ENCODE data around the gene GLRX. TPM values are rescaled to one million over a fixed set of nuclear protein-coding genes. Genes with fewer than 3 reads are reported as not detected.

The GLRX gene
- total RNA-seq, 1 donor from 2014 or later = 63.3 TPM

DNA sequence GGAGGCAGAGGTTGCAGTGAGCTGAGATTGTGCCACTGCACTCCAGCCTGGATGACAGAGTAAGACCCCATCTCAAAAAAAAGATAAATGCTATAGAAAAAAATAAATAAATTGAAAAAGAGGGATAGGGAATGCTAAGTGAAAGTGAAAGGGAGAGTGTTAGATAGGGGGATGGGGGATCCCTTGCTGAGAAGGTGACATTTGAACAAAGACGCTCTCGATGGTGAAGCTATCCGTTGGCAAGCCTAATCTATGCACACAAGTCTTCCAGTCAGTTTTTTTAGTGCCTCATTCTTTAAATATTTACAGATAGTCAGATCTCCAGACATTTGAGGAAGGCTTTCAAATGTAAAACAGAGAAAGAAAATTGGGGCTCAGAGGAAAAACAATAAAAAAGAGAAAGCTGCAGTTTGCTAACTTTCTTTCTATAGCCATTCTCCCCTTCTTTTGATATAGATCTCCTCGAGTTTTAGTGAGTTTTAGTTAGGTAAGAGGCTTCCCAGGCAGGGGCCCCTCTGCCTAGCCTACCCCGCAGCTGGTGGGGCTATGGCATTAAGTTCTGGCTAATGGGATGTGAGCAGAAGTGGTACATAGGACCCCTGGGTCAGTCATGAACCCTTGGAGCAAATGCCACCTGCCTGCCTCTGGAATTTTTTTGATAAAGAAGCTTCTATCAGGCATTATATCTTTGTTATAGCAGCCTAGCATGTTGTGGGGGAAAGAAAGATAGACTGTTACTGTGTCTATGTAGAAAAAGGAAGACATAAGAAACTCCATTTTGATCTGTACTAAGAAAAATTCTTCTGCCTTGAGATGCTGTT lies 12.0 kb downstream of the GLRX start:
- Histone ChIP-seq H3K27me3 (no peaks in the 10 kb centered on the region), H3K36me3 (no peaks in the 10 kb centered on the region), H3K9me3 (no peaks in the 10 kb centered on the region), H3K4me3 (no peak overlapping the region), H3K4me1 (peaks cover 45% of the 10 kb centered on the region), H3K27ac (peak overlapping the region; percentile 71)
- intact Hi-C loops (cut with DNase I) = no loop called here
- peak in 1 of 2 donors; percentile 54 for DNase-seq (ENCODE audit: extremely low spot score in 2 of 2)
- TF ChIP-seq POLR2AphosphoS5 (IDR thresholded peaks at IDR 0.05; ENCODE audit: insufficient read depth in 1 of 2, low read depth in 1 of 2) (no peak), POLR2A (IDR thresholded peaks at IDR 0.05) (no peak)
- TF ChIP-seq, protein P1, sequence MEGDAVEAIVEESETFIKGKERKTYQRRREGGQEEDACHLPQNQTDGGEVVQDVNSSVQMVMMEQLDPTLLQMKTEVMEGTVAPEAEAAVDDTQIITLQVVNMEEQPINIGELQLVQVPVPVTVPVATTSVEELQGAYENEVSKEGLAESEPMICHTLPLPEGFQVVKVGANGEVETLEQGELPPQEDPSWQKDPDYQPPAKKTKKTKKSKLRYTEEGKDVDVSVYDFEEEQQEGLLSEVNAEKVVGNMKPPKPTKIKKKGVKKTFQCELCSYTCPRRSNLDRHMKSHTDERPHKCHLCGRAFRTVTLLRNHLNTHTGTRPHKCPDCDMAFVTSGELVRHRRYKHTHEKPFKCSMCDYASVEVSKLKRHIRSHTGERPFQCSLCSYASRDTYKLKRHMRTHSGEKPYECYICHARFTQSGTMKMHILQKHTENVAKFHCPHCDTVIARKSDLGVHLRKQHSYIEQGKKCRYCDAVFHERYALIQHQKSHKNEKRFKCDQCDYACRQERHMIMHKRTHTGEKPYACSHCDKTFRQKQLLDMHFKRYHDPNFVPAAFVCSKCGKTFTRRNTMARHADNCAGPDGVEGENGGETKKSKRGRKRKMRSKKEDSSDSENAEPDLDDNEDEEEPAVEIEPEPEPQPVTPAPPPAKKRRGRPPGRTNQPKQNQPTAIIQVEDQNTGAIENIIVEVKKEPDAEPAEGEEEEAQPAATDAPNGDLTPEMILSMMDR (IDR thresholded peaks at IDR 0.05) = no peak

DNA sequence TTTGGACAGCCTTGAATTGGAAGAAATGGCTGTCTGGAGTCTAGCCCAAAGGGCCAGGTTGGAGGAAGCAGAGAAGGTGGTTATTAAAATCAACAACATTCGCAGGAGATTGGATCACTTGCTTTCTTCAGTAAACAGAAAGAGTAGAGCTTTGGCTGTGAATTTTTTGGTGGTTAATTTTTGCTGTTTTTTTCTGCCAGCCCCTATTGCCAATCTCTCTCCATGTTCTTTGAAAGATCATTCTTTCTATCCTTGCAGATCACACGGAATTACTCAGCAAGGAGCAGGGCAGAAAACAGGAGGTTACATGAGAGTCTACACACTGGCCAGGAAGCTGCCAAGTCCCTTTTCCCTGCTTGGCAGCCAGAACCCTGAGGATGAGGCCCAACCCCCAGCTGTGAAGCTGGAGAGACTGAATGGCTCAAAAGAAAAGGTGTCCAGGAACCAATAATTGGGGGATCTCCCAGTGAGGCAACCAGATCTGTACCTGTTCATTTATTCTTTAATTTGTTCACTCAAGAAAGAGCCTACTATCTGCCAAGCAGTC lies 13.0 kb downstream of the GLRX start:
- intact Hi-C loops (cut with DNase I) = no loop called here
- Histone ChIP-seq H3K9me3 (no peaks in the 10 kb centered on the region), H3K27ac (peak overlapping the region; percentile 71), H3K4me1 (peaks cover 45% of the 10 kb centered on the region), H3K4me3 (peak overlapping the region in 1 of 2 donors; percentile 3), H3K36me3 (no peaks in the 10 kb centered on the region), H3K27me3 (no peaks in the 10 kb centered on the region)
- peak in 1 of 2 donors; percentile 84 for DNase-seq (ENCODE audit: extremely low spot score in 2 of 2)
- TF ChIP-seq POLR2A (IDR thresholded peaks at IDR 0.05) = no peak

DNA sequence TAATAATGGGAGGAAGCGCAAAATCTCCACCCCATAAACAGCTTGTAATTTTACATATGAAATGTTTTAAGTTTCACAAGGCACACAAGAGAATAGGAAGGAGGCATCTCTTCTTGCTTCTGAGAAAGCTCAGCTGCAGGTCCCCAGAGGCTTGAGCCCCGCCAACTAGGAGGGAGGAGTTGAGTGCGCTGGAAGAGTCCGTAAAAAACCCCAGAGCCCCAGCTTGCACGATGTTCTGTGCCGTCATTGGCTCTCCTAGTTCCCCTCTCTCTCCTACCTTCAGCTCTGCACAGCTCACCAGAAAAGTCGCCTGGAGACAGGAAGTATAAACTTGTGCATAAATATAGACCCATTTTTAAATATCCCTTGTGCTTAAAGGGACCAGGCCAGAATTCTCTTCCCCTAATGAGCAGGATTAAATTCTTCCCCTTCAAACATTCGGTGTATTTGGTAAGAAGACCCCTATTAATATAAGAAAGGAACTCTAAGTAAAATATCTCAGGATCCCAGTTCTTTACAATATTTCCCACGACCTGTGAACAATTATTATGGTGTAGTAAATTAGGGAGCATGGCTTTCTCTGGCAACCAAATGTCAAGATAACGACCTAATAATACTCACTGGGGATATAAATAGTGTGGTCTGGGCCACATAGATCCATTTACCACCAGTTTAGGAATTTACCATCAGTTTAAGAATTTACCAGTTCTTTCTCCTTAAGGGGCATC lies 13.7 kb downstream of the GLRX start:
- DNase-seq (ENCODE audit: extremely low spot score in 2 of 2) = peak in 1 of 2 donors; percentile 95
- H3K4me3 ChIP-seq = peak overlapping the region in 1 of 2 donors; percentile 3

DNA sequence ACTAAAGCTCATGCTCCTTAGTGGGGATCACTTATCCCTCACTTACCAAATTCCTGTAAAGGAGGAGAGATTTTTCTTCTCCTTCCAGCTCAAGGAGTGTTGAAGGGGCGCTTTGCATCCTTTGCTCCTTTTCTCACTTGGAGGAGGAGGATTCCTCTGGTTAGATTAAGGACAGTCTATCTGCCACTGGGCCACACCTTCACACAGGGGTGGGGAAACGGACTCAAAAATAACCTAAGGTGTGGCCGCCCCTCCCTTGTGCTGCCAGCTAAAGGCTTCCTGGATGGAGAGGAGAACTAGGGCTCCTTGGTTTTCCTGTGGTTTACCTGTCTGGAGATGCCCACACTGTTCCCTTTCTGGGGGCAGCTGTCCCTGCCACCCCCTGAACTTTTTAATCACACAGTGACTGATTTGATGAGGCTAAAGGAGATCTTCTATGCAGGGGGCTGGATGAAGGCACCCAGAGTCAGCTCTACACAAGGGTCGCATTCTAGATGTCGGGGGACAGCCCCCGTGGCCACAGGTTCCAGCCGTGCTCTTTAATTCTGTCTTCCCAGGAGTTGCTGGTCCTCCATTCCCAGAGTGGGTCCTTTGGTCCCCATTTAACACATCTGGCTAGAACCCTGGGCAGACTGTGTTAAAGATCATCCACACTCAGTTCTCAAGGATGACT lies 14.4 kb downstream of the GLRX start:
- Histone ChIP-seq H3K4me3 (no peak overlapping the region), H3K36me3 (no peaks in the 10 kb centered on the region), H3K27me3 (no peaks in the 10 kb centered on the region), H3K27ac (peak overlapping the region; percentile 71), H3K4me1 (peaks cover 45% of the 10 kb centered on the region), H3K9me3 (no peaks in the 10 kb centered on the region)
- intact Hi-C loops (cut with DNase I) = no loop called here
- peak in 1 of 2 donors; percentile 87 for DNase-seq (ENCODE audit: extremely low spot score in 2 of 2)
- TF ChIP-seq POLR2A (IDR thresholded peaks at IDR 0.05) = no peak
- no peak for TF ChIP-seq POLR2AphosphoS5 (IDR thresholded peaks at IDR 0.05; ENCODE audit: insufficient read depth in 1 of 2, low read depth in 1 of 2)
- TF ChIP-seq, protein P1 (IDR thresholded peaks at IDR 0.05) = no peak

More for the DNA sequence above, 13.7 kb downstream of the GLRX start:
- intact Hi-C loops (cut with DNase I) = no loop called here
- H3K27me3 ChIP-seq = no peaks in the 10 kb centered on the region
- H3K9me3 ChIP-seq = no peaks in the 10 kb centered on the region
- H3K4me1 ChIP-seq = peaks cover 45% of the 10 kb centered on the region
- H3K27ac ChIP-seq = peak overlapping the region; percentile 71
- no peaks in the 10 kb centered on the region for H3K36me3 ChIP-seq
- TF ChIP-seq, protein P1 (IDR thresholded peaks at IDR 0.05) = no peak
- TF ChIP-seq POLR2A (IDR thresholded peaks at IDR 0.05) (no peak), POLR2AphosphoS5 (IDR thresholded peaks at IDR 0.05; ENCODE audit: insufficient read depth in 1 of 2, low read depth in 1 of 2) (peak in 1 of 2 donors; percentile 23)

DNA sequence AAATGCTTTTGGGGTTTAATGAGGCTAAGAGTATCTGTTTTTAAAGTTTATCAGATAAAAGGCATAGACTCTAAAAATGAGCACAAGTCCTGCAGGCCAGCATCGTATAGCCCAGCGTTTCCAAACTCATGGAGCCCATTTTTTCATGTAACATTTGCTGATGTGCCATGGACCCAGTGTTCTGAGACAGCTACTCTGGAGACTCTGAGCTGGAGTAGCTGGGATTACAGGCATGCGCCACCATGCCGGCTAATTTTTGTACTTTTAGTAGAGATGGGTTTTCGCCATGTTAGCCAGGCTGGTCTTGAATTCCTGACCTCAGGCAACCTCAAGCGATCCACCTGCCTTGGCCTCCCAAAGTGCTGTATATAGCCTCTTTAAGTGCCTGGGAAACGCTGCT lies 15.8 kb downstream of the GLRX start:
- H3K4me3 ChIP-seq = no peak overlapping the region
- intact Hi-C loops (cut with DNase I) = no loop called here
- no peaks in the 10 kb centered on the region for H3K36me3 ChIP-seq
- peaks cover 38% of the 10 kb centered on the region for H3K4me1 ChIP-seq
- peak in 1 of 2 donors; percentile 71 for DNase-seq (ENCODE audit: extremely low spot score in 2 of 2)
- no peaks in the 10 kb centered on the region for H3K27me3 ChIP-seq
- TF ChIP-seq, protein P1 (IDR thresholded peaks at IDR 0.05) = no peak
- TF ChIP-seq POLR2A (IDR thresholded peaks at IDR 0.05) = no peak
- no peak for TF ChIP-seq POLR2AphosphoS5 (IDR thresholded peaks at IDR 0.05; ENCODE audit: insufficient read depth in 1 of 2, low read depth in 1 of 2)
- H3K9me3 ChIP-seq = no peaks in the 10 kb centered on the region
- H3K27ac ChIP-seq = no peak overlapping the region

Measured in vagina (tissue), 2 donors.